Kidney tubule cell (primary cell): Measurements from ENCODE around the gene ABCC4.
A peak's percentile ranks its signal among the peaks of the same experiment; 100 is the strongest.

Experiments used
- DNase-seq: peaks from one replicate; pipeline ENCODE4 v3.0.0-alpha.2; 2018; ENCODE audit warnings: low spot score

Gene ABCC4

DNA sequence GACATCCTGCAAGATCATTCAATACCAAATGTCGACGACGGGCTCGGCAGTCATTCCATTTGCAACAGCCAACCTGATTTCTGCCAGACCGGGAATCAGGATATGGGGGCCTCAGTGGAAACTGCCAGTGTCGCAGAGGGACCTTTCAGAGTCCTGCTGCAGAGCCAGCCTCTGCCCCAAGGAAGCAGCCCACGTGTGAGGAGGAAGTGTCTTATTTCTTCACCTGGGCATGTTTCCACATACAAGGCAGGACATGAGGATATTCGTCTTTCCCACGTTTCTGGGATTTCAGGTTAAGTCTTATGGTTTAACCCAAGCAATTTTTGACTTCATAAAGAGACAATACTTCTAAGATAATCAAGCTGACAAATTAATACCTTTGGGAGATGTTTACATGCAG lies 69.9 kb downstream of the ABCC4 start:
- DNase-seq: no peak

DNA sequence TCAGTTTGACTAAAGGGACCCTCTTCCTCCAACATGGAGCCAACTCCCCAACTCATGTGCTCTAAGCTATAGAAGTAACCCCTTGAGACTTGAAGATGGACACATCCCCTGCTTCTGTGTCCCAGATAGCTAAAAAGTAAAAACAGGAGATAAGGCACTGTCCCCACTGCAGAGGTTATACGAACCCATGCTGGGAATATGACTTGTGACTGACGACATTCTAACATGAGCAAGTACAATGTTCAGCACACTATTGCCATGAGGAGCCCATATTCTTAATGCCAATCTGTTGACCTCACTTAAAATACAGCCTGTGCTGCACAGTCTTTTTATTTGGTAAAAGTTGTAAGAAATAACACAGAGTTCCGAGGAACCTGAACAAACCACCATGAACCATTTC lies 71.4 kb downstream of the ABCC4 start:
- no peak for DNase-seq

DNA sequence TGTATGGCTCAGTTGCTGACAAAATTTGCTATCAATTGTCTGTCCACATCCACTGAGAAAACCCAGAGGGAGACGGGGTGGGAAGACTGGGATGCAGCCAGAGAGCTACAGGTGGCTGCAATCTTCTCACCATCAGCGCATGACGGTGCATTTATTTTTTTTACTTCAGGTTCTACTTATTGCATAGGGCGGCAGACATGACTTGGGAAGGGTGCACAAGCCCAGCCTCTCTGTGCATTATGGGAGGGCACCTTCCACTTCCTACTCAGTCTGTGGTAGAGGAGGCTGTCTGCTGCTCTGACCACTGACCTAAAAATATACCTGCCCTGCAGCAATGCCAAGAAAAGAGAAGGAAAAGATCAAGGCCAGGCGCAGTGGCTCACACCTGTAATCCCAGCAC lies 73.1 kb downstream of the ABCC4 start:
- DNase-seq: no peak

DNA sequence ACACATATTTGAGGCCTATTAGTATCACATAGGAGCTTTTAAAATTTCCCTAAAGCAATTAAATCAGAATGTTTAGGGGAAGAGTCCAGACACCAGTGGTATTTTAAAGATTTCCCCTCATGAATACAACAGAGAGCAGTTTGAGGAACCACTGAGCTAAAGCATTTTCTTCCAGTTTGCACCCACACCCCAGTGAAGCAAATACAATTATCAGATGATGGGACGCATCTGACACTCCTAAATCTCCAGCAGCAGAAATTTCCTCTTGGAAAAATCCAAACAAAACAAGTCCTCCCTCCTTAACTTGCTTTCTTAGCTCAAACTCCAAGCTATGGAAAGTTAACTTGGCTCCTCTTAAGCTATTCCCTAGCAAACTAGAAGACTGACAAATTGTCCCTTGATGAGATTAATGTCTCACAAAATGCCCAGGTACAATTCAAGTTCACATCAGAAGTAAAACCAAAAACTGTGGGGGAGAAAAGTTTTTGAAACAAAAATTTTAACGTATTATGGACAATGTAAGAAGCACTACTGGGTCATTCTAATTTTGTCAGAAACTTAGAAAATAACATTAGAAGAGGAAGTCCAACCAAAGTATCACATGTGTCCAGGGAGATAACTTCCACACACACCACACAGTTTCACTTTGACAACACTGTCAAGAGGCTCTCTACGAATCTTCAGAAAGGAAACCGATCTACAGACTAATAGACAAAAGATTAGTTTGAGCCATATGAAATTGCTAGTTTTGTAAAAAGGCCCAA lies 74.1 kb downstream of the ABCC4 start:
- no peak for DNase-seq

- no peak for DNase-seq
These were observed 74.8 kb downstream of the ABCC4 start for GRCh38 chr13:95226476-95226875.

- no peak for DNase-seq
These were observed 75.2 kb downstream of the ABCC4 start for GRCh38 chr13:95226050-95226449.

DNA sequence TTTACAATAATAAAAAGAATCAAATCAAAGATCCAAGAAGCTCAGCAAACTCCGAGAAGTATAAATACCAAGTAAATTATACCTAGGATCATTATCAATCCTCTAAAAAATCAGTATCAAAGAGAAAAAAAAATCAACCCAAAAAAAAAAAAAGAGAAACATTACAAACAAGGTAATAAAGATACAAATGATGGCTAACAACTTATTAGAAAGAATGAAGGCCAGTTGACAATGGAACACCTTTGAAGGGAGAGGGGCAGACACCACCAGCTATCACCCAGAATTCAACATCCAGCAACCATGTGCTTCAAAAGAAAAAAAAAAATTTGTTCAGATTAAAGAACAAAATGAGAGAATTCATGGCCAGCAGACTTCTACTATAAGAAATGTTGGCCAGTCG lies 77.2 kb downstream of the ABCC4 start:
- no peak for DNase-seq

- DNase-seq: no peak
These were observed 78.6 kb downstream of the ABCC4 start for GRCh38 chr13:95222733-95223018.

DNA sequence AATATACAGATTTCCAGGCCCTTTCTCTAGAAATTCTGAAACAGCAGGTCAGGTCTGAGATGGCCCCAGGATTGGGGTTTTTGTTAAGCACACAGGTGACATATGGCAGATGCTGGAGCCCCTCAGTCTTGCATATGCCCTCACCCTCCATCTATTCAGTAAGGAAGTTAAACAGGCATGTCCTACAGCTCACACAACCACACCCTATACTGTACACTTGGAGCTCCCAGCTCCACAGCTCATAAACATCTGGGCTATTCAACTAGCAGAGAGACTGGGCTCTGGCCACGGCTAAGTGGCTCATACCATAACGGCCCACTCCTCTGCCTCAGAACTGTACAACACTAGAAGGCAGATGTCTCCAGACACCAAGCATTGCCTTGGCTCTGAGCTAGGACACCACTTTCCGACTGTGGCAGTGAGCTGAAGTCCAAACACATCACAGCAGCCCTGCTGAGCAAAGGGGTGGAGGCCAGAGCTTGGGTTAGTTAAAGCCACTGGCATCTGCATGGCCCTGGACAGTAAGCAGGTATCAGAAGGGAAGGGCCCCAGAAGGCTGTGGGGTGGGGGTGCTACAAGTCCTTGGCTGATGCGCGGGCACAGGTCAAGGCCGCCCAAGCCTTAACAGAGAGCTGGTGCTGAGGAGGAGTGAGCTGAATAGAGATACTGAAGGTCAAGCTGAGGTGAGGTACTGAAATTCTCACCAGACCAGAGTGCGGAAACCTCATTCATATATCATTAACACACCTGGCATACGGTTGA lies 79.1 kb downstream of the ABCC4 start:
- no peak for DNase-seq

DNA sequence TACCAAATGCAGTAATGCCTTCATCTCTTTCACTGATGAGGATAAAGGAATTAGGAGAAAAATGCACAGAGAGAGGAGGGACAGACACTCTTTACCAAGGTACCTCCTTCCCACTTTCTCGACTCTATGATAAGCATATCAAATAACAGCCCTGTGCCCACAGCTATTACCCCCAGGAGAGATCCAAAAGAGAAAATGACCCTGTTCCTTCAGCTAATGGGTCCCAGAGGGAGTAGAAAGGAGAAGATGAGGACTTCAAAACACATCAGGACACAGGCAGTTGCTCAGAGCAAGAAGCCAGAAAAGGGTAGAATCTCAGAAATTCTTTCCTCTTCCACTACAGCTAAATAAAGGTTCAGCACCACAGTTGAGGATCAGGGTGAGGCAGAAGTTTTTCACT lies 80.6 kb downstream of the ABCC4 start:
- DNase-seq: no peak

- no peak for DNase-seq
These were observed 83.1 kb downstream of the ABCC4 start for GRCh38 chr13:95217920-95218830.

DNA sequence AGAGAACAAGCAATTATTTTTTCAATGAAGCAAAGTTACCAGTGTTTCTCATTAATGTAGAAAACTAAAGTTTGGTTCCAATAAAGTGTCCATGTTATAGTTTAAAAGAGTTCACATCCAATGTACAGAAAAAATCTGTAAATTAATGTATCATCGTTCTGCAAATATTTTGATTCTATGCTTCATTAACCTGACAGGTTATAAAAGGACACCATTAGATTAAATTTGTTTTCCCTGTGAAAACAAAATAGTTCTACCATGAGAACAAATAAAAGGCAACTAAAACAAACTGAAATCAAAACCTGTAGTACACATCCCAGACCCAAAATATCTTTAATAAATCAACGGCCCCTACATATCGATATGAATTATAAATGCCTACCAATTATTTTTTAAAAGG lies 85.1 kb downstream of the ABCC4 start:
- DNase-seq: no peak

- DNase-seq: peak; percentile 34
These were observed 88.0 kb downstream of the ABCC4 start for GRCh38 chr13:95212983-95213850.

- DNase-seq: no peak
These were observed 92.1 kb downstream of the ABCC4 start for GRCh38 chr13:95209109-95209508.

GRCh38 chr13:95207769-95208366 lies 93.4 kb downstream of the ABCC4 start:
- DNase-seq: no peak

DNA sequence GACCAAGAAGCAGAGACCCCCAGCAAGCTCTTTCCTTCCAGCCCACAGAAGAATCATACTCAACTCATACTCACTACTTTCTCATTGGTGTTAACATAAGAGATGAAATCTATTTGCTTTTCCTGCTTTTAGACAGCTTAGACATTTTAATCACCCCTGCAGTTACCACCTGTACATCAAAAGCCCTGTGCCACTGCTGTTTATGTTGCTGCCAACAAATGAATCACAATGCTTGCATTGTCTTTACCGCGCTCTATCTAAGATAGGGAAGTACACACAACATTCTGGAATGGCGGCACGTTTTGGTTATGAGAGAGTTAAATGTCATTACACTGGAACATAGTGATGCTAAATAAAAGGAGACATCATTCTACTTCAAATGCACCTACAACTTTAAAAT lies 95.1 kb downstream of the ABCC4 start:
- DNase-seq: no peak

GRCh38 chr13:95204231-95204765 lies 97.0 kb downstream of the ABCC4 start:
- no peak for DNase-seq

DNA sequence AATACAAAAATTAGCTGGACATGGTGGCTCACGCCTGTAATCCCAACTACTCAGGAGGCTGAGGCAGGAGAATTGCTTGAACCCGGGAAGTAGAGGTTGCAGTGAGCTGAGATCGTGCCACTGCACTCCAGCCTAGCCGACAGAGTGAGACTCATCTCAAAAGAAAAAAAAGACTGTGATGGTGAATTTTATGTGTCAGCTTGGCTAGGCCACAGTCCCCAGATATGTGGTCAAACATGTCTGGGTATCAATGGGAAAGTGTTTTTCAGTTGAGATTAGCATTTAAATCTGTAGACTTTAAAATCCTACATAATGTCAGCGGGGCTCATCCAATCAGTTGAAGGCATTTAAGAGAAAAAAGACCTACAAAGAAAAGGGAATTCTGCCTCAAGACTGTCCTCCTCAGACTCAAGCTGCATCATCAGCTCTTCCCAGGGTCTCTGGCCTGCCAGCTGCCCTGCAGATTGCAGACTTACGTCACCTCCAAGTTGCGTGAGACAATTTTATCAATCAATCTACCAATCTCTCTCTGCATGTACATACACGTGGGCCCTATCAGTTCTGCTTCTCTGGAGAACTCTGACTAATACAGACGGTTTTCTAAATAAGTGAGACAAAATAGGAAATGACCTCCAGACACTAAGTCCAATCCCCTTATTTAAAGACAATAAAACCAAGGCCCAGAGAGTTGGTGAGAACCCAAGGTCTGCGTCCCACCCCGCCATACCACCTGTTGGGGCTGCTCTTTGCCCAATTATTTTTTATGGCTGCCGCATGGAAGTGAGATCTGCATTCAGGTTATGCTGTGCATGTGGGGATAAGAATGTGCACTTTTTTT lies 99.2 kb downstream of the ABCC4 start:
- DNase-seq: no peak

DNA sequence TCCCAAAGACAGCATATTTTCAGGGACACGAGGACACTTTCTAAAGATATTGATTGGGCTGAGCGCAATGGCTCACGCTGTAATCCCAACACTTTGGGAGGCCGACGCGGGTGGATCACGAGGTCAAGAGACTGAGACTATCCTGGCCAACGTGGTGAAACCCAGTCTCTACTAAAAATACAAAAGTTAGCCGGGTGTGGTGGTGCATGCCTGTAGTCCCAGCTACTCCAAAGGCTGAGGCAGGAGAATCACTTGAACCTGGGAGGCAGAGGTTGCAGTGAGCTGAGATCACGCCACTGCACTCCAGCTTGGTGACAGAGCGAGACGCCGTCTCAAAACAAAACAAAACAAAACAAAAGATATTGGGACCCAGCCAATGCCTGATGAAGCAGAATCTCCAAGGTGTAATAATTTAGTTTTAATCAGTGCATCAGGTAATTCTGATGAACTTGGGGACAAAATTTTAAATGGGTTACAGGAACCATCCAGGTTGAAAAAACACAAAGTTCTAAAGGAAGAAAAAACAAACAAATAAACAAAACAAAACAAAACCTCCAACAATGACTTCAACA lies 100.8 kb downstream of the ABCC4 start:
- DNase-seq: peak; percentile 31

- peak; percentile 95 for DNase-seq
These were observed 101.4 kb downstream of the ABCC4 start for GRCh38 chr13:95199896-95200295.
